DND-41 (cell line): Measurements from ENCODE around the gene MYCBP.

Experiments used
- ATAC-seq: fragments of 200-7000 bp; cut with Tn5 transposase; 3 replicates; pipeline ENCODE4 v1.9.1; 2021; ENCODE audit warnings: low read depth; ENCODE audit not compliant: insufficient read depth
- DNase-seq: peaks from one replicate; pipeline ENCODE4 v3.0.0-alpha.2; 2020
- H2AFZ ChIP-seq: 2 replicates; pipeline ENCODE4 v1.6.0; 2012; ENCODE audit warnings: low read depth, low read length
- H3K27ac ChIP-seq: 2 replicates; pipeline ENCODE4 v1.5.1; 2012; ENCODE audit warnings: low read length, inconsistent platforms
- H3K27me3 ChIP-seq: fragments of 200-600 bp; sonication (generic); 2 replicates; pipeline ENCODE4 v1.6.0; 2012; ENCODE audit warnings: low read length, mild to moderate bottlenecking, inconsistent platforms; ENCODE audit not compliant: insufficient read depth, poor library complexity
- H3K36me3 ChIP-seq: 2 replicates; pipeline ENCODE4 v1.5.1; 2012; ENCODE audit warnings: low read length, inconsistent platforms; ENCODE audit not compliant: insufficient read depth
- H3K4me1 ChIP-seq: 2 replicates; pipeline ENCODE4 v1.5.1; 2012; ENCODE audit warnings: mild to moderate bottlenecking, low read length; ENCODE audit not compliant: insufficient read depth
- H3K4me2 ChIP-seq: 2 replicates; pipeline ENCODE4 v1.6.0; 2012; ENCODE audit warnings: mild to moderate bottlenecking, moderate library complexity, low read length, inconsistent platforms; ENCODE audit not compliant: insufficient read depth
- H3K4me3 ChIP-seq, 2 experiments: fragments of 200-600 bp in 1 of 2; shearing (Covaris generic) in 1 of 2; 2 replicates each; pipeline ENCODE4 v1.5.1; 2012 to 2016; ENCODE audit warnings: inconsistent platforms in 2 of 2, low read length in 2 of 2, mild to moderate bottlenecking in 2 of 2, low read depth in 1 of 2, moderate library complexity in 1 of 2
- H3K79me2 ChIP-seq: 2 replicates; pipeline ENCODE4 v1.6.0; 2012; ENCODE audit warnings: low read length, inconsistent platforms; ENCODE audit not compliant: insufficient read depth
- H3K9ac ChIP-seq: 2 replicates; pipeline ENCODE4 v1.6.0; 2012; ENCODE audit warnings: low read depth, mild to moderate bottlenecking, inconsistent platforms, low read length, moderate library complexity
- H3K9me3 ChIP-seq: 2 replicates; pipeline ENCODE4 v1.5.1; 2012; ENCODE audit warnings: low read length, moderate library complexity, mild to moderate bottlenecking, inconsistent platforms; ENCODE audit not compliant: insufficient read depth, severe bottlenecking
- H4K20me1 ChIP-seq: 2 replicates; pipeline ENCODE4 v1.6.0; 2012; ENCODE audit warnings: low read length; ENCODE audit not compliant: insufficient read depth
- EZH2 ChIP-seq: IDR thresholded peaks from 3 replicates; pipeline ENCODE4 v1.6.1; 2012; ENCODE audit warnings: borderline replicate concordance, low read depth, mild to moderate bottlenecking, moderate library complexity, low read length, inconsistent platforms; ENCODE audit not compliant: severe bottlenecking
- TF ChIP-seq, protein P1 (sequence below): IDR thresholded peaks from 2 replicates; pipeline ENCODE4 v1.5.1; 2012; ENCODE audit warnings: borderline replicate concordance, low read length, moderate library complexity, mild to moderate bottlenecking; ENCODE audit not compliant: poor library complexity, severe bottlenecking; ENCODE audit errors: extremely low read depth

MYCBP gene

DNA sequence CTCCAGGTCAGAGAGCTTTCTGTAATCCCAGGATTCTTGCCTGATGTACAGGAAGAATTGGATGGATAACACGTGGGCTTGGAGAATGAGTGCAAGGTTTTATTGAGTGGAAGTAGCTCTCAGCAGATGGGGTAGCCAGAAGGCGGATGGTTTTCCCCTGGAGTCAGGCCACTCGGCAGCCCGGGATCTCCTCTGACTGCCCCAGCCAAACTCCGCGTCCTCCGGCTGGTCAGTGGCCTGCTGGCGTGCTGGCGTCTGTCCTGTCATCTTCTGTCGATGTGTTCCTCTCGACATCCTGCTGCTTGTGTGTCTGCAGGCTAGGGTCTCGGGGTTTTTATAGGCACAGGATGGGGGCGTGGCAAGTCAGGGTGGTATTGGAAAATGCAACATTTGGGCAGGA is 35.7 kb upstream of the MYCBP start:
- Histone ChIP-seq H3K9me3 (peaks cover 2% of the 10 kb centered on the region), H3K4me1 (no peaks in the 10 kb centered on the region), H4K20me1 (no peaks in the 10 kb centered on the region), H3K36me3 (no peaks in the 10 kb centered on the region), H3K27me3 (no peaks in the 10 kb centered on the region), H2AFZ (no peak overlapping the region), H3K4me3 (no peak overlapping the region), H3K9ac (no peak overlapping the region), H3K79me2 (no peaks in the 10 kb centered on the region), H3K4me2 (no peak overlapping the region), H3K27ac (no peak overlapping the region)
- TF ChIP-seq EZH2: no peak
- TF ChIP-seq, protein P1, sequence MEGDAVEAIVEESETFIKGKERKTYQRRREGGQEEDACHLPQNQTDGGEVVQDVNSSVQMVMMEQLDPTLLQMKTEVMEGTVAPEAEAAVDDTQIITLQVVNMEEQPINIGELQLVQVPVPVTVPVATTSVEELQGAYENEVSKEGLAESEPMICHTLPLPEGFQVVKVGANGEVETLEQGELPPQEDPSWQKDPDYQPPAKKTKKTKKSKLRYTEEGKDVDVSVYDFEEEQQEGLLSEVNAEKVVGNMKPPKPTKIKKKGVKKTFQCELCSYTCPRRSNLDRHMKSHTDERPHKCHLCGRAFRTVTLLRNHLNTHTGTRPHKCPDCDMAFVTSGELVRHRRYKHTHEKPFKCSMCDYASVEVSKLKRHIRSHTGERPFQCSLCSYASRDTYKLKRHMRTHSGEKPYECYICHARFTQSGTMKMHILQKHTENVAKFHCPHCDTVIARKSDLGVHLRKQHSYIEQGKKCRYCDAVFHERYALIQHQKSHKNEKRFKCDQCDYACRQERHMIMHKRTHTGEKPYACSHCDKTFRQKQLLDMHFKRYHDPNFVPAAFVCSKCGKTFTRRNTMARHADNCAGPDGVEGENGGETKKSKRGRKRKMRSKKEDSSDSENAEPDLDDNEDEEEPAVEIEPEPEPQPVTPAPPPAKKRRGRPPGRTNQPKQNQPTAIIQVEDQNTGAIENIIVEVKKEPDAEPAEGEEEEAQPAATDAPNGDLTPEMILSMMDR: no peak
- DNase-seq (no peak), ATAC-seq (no peak)

DNA sequence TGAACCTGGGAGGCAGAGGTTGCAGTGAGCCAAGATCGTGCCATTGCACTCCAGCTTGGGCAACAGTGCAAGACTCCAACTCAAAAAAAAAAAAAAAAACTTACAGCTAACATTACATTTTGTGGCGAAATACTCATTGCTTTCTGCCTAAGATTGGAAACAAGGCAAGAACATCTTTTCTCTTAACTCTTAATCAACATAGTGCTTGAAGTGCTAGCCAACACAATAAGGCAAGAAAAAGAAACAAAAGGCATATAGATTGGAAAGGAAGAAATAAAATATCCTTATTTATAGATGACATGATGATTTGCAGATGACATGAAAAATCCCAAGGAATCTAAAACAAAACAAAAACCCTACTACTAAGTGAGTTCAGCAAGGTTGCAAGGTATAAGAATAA is 32.8 kb upstream of the MYCBP start:
- Histone ChIP-seq H3K9me3 (peaks cover 2% of the 10 kb centered on the region), H3K27ac (no peak overlapping the region), H3K4me3 (no peak overlapping the region), H3K36me3 (no peaks in the 10 kb centered on the region), H3K4me1 (no peaks in the 10 kb centered on the region), H3K9ac (no peak overlapping the region), H4K20me1 (no peaks in the 10 kb centered on the region), H3K79me2 (no peaks in the 10 kb centered on the region), H3K27me3 (no peaks in the 10 kb centered on the region), H3K4me2 (no peak overlapping the region), H2AFZ (no peak overlapping the region)
- DNase-seq (no peak), ATAC-seq (no peak)
- TF ChIP-seq, protein P1: no peak
- no peak for TF ChIP-seq EZH2

DNA sequence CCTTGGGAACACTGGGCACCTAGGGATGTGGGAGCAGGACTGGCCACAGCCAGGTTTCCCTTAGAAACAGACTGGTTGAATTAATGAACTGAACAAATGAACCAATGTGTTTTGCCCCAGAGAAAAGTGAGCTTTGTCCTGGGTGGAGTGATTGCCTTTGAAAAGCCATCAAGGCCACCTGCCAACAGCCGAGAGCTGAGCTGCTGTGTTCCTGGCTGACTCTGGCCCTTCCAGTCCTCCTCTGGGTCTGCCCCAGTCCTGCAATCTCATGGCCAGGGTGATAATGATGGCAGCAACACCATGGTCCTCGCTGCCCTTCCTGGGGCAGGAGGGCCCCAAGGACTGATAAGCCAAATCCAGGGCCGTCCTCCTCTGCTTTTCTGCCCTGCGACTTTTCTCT is 26.4 kb upstream of the MYCBP start:
- no peak overlapping the region for H3K4me2 ChIP-seq

More for the DNA sequence above, 26.4 kb upstream of the MYCBP start:
- Histone ChIP-seq H4K20me1 (no peaks in the 10 kb centered on the region), H3K9me3 (no peaks in the 10 kb centered on the region), H3K4me1 (no peaks in the 10 kb centered on the region), H2AFZ (no peak overlapping the region), H3K27me3 (no peaks in the 10 kb centered on the region), H3K79me2 (no peaks in the 10 kb centered on the region), H3K9ac (no peak overlapping the region), H3K36me3 (no peaks in the 10 kb centered on the region), H3K27ac (no peak overlapping the region), H3K4me3 (no peak overlapping the region)
- DNase-seq (no peak), ATAC-seq (no peak)
- TF ChIP-seq, protein P1: no peak
- no peak for TF ChIP-seq EZH2
